ENCODE measurements around the gene UBE2L3.

GRCh38 chr22:21571679-21572078, 4.2 kb downstream of the UBE2L3 start:
- TF ChIP-seq, protein P1, sequence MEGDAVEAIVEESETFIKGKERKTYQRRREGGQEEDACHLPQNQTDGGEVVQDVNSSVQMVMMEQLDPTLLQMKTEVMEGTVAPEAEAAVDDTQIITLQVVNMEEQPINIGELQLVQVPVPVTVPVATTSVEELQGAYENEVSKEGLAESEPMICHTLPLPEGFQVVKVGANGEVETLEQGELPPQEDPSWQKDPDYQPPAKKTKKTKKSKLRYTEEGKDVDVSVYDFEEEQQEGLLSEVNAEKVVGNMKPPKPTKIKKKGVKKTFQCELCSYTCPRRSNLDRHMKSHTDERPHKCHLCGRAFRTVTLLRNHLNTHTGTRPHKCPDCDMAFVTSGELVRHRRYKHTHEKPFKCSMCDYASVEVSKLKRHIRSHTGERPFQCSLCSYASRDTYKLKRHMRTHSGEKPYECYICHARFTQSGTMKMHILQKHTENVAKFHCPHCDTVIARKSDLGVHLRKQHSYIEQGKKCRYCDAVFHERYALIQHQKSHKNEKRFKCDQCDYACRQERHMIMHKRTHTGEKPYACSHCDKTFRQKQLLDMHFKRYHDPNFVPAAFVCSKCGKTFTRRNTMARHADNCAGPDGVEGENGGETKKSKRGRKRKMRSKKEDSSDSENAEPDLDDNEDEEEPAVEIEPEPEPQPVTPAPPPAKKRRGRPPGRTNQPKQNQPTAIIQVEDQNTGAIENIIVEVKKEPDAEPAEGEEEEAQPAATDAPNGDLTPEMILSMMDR (IDR thresholded peaks at IDR 0.05) = no peak
- no peak for TF ChIP-seq EZH2 (IDR thresholded peaks at IDR 0.05; ENCODE audit: borderline replicate concordance, insufficient read depth, low read depth, low read length, poor library complexity, severe bottlenecking)
